ENCODE data around the gene SMARCE1. TPM values are rescaled to one million over a fixed set of nuclear protein-coding genes. Genes with fewer than 3 reads are reported as not detected.

The SMARCE1 gene
- total RNA-seq, 1 experiment from 2014 or later, result 84.5 TPM

- in situ Hi-C loops (cut with HindIII; ENCODE audit: low pct_unique_long_range_greater_than_20kb, low sequenced_read_pairs), result no loop called here
- no peak for DNase-seq (ENCODE audit: low read depth, low spot score)
Measured at GRCh38 chr17:40651939-40652338, 4.3 kb upstream of the SMARCE1 start.

DNA sequence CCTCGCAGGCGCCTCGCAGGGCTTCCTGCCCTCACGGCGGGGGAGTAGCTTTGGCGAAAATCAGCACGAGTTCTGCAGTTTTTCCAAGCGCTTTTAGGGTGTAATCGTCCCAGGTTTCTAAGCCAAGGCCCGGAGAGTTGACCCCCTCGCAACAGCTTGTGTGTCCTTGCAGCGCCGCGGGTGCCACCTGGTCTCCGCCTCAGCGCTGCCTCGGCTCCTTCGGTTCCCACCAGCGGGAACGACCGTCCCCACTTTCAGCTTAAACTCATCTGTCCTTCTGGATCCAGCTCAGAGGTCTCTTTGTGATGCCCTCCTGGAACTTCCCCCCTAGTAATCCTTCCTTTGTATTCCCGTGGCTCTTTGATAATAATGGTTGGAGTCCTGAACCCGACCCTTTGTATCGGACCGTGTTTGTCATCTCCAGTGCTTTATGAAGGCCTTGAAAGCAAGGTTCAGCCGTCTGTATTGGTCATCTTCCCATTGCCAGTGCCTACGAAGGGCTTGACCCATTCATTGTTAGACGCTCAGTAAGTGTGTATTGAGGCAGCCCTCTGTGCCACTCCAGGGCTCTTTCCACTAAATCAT lies 858 bp upstream of the SMARCE1 start:
- DNase-seq (ENCODE audit: low read depth, low spot score), result peak; percentile 14
- in situ Hi-C loops (cut with HindIII; ENCODE audit: low pct_unique_long_range_greater_than_20kb, low sequenced_read_pairs), result no loop called here

DNA sequence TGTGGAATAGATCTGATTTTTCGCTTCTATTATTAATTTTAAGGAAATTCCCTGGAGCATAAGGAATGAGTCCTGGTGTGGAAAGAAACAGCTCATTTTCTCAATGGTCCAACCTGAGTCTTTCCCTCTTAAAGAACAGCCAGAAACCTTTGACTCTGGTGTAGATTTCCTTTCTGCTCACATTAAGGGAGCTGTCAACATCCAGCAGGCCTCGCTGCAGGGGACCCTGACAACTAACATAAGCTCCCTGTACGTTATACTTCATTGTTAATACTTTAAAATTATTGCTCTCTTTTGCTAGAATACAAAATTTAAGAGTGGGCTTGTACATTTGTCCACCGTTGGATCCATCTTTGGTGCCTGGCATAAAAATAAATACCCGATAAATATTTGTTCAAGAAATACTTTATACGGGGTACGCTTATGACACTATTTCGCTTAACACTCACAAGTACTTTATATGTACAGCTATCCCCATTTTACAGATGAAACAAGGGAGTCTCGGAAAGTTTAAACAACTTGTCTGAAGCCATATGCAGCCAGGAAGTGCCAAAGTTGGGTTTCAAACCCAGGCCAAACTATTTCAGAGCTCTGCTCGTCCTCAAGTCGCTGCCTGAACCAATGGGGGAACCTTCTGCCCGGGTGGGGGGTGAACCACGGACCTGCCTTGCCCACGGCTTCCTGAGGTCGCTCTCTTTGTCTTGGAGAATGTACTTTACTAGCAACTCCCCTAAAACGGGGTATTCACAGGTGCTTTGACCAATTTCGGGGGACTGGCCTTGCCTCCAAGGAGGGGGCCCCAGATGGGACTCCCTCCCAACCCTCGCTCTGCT lies 611 bp downstream of the SMARCE1 start:
- peak; percentile 34 for DNase-seq (ENCODE audit: low read depth, low spot score)
- in situ Hi-C loops (cut with HindIII; ENCODE audit: low pct_unique_long_range_greater_than_20kb, low sequenced_read_pairs), result no loop called here

GRCh38 chr17:40645943-40646342 lies 1.7 kb downstream of the SMARCE1 start:
- in situ Hi-C loops (cut with HindIII; ENCODE audit: low pct_unique_long_range_greater_than_20kb, low sequenced_read_pairs), result no loop called here

GRCh38 chr17:40645291-40645690 lies 2.3 kb downstream of the SMARCE1 start:
- DNase-seq (ENCODE audit: low read depth, low spot score), result no peak
- in situ Hi-C loops (cut with HindIII; ENCODE audit: low pct_unique_long_range_greater_than_20kb, low sequenced_read_pairs), result no loop called here

More at GRCh38 chr17:40645943-40646342, 1.7 kb downstream of the SMARCE1 start:
- no peak for DNase-seq (ENCODE audit: low read depth, low spot score)

DNA sequence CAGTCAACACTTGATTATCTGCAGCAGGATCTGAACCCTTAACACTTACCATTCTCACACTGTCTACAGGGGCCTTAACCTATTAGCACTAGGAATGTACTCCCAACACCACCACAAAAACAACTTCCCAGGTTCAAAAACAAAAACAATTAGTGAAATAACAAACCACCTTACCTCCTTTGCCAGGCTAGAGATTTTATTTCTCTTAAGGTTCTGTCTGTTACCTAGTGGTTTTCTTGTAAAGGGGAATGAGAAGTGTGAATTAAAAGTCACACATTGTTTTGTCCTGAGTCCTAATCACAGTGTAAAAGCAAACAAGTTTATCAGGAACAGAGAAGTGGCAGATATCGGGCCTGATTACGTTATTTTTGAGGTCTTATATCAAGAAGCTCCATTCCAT lies 9.7 kb downstream of the SMARCE1 start:
- no peak for DNase-seq (ENCODE audit: low read depth, low spot score)
- in situ Hi-C loops (cut with HindIII; ENCODE audit: low pct_unique_long_range_greater_than_20kb, low sequenced_read_pairs), result no loop called here

GRCh38 chr17:40633871-40634270 lies 13.7 kb downstream of the SMARCE1 start:
- in situ Hi-C loops (cut with HindIII; ENCODE audit: low pct_unique_long_range_greater_than_20kb, low sequenced_read_pairs), result no loop called here
- peak; percentile 63 for DNase-seq (ENCODE audit: low read depth, low spot score)

GRCh38 chr17:40632216-40632615 lies 15.4 kb downstream of the SMARCE1 start:
- no peak for DNase-seq (ENCODE audit: low read depth, low spot score)
- in situ Hi-C loops (cut with HindIII; ENCODE audit: low pct_unique_long_range_greater_than_20kb, low sequenced_read_pairs), result no loop called here

- in situ Hi-C loops (cut with HindIII; ENCODE audit: low pct_unique_long_range_greater_than_20kb, low sequenced_read_pairs), result no loop called here
- no peak for DNase-seq (ENCODE audit: low read depth, low spot score)
Measured at GRCh38 chr17:40629842-40630241, 17.8 kb downstream of the SMARCE1 start.

DNA sequence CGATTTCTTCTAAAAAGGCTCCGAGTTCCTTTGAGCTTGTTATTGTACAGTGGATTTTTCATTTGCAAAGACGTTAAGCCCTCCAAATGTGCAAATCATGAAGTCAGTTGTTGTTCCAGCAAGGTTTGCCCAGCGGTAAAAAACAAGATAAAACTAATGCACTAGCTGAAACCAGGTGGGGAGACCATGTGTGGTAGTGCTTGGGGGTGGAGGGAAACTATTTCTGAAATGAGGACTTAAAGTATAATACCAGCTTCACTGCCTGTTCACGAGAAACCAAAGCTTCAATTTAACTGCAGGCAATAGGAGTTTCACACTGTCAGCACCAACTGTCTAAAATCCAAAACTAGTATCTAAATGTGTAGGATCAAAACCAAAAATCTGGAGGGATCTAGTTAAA lies 22.3 kb downstream of the SMARCE1 start:
- in situ Hi-C loops (cut with HindIII; ENCODE audit: low pct_unique_long_range_greater_than_20kb, low sequenced_read_pairs), result no loop called here
- no peak for DNase-seq (ENCODE audit: low read depth, low spot score)

DNA sequence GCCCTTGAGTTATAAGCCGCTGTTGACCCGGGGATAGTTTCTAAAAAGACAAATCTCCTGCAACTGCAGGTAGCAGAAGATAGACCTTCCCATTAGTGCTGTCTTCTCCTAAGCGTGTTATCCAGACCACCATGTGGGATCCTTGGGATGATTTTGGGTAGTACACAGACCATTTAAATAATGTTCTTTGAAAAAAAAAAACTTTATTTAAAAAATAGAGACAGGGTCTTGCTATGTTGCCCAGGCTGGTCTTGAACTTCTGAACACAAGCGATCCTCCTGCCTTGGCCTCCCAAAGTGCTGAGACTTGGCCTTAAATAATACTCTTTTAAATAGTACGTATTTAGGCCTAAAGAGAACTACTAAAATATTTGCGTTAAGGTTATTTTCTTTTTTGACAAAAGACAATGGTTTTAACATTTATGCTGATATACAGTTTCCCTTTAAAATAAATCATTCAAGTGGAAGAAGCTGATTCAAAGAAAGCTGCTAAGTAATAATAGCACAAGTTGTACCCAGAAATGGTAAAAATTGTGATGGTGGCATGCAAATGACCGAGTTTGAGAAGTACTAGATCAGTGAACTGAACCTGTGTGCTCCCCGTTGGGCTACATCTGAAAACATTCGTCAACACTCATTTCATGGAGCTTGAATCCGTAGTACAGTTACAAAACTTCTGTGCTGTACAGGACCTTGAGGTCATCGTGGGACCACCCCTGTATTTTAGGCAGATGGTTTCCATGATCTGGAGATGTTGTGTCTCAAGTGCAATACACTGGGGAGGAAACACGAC lies 24.0 kb downstream of the SMARCE1 start:
- in situ Hi-C loops (cut with HindIII; ENCODE audit: low pct_unique_long_range_greater_than_20kb, low sequenced_read_pairs), result no loop called here
- DNase-seq (ENCODE audit: low read depth, low spot score), result no peak

DNA sequence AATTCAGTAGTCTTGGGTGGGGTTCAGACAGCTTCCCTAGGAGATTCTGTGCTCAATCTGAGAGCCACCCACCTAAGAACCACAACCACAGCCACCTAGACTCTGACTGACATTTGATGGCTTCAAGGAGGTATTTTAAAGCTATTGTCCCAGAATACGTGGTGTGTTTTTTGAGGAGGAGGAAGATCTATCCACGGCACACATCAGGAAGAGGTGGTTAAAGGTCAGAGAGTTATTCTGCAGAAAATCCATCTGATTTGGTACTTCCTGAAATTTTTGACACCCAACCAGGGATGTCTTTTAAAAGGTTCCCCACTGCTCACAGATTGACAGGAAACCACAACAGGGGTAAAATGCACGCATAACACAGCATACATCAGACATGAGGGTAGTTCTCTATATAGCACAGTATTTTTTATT lies 25.1 kb downstream of the SMARCE1 start:
- in situ Hi-C loops (cut with HindIII; ENCODE audit: low pct_unique_long_range_greater_than_20kb, low sequenced_read_pairs), result no loop called here
- no peak for DNase-seq (ENCODE audit: low read depth, low spot score)

DNA sequence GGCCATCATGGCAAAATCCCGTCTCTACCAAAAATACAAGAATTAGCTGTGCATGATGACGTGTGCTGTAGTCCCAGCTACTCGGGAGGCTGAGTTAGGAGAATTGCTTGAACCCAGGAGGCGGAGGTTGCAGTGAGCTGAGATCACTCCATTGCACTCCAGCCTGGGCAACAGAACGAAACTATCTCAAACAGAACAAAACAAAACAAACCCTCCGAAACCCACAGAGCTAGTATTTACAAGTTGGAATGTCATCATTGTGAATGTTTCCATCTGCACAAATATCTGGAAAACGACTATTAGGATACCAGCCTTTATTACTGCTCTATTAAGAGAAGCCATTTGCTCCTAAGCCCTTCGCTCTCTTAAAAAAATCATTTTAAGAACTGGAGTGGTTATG lies 26.0 kb downstream of the SMARCE1 start:
- in situ Hi-C loops (cut with HindIII; ENCODE audit: low pct_unique_long_range_greater_than_20kb, low sequenced_read_pairs), result no loop called here

DNA sequence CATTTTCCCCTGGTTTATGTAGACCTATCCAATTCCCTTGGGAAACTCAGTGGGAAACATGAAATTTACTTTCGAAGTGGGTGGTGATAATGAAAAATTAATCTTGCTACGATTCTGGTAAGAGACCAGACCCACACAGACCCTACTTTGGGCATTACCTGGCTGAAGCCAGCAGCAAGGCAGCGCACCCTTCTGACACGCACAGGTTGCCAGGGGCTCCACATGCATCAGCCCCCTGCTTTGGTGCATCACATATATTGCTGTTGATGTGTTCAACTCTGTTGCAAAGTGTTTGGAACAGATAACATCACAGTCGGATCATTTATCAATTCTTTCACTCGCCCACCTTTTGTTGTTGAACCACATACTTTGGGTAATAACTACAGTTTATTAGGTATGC lies 26.6 kb downstream of the SMARCE1 start:
- DNase-seq (ENCODE audit: low read depth, low spot score), result no peak
- in situ Hi-C loops (cut with HindIII; ENCODE audit: low pct_unique_long_range_greater_than_20kb, low sequenced_read_pairs), result no loop called here

More for the DNA sequence above, 26.0 kb downstream of the SMARCE1 start:
- no peak for DNase-seq (ENCODE audit: low read depth, low spot score)

GRCh38 chr17:40618754-40619625 lies 28.6 kb downstream of the SMARCE1 start:
- in situ Hi-C loops (cut with HindIII; ENCODE audit: low pct_unique_long_range_greater_than_20kb, low sequenced_read_pairs), result no loop called here

DNA sequence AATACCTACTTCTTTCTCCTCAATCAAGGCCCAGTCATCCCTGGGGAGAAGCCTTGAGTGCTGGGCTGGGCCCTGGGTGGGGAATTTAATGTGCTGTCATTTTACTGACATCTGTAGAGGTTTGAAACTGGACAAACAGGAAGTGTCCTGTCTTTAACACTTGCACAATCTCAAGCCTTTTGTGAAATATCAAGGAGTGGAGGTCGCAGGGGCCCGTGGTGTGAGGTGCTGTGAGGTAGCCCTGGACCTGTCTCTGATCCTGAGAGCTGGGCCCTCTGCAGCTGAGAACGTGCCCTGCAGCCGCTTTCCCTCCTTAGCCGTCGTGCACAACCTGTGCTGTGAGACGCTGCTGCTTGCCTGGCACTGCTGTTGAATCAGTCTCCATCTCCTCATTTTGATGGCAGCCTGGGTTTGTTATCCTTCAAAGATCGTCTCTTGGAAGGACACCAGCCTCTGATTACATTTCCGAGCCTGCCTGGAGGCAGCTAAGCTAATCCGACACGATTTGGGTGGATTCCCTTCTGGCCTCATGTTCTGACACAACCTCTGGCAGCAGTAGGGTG lies 29.9 kb downstream of the SMARCE1 start:
- in situ Hi-C loops (cut with HindIII; ENCODE audit: low pct_unique_long_range_greater_than_20kb, low sequenced_read_pairs), result no loop called here

More at GRCh38 chr17:40618754-40619625, 28.6 kb downstream of the SMARCE1 start:
- DNase-seq (ENCODE audit: low read depth, low spot score), result no peak

DNA sequence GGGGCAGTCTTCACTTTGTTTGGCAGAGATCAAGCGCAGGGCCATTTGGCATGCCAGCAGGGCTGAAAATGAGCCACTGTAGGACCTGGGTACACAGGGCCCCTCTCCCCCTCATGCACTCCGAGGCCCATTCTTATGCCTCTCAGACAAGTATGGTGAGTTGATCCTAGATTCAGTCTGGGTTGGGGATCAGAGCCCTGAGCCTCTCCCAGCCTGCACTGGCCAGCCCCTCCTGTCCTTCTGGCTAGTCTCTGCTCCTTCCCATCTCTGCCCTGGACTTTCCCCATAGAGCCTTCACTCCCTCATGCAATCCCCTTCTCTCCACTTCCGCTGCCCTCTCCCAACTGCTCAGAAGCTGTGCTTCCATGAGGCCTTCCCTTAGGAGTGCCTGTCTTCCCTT lies 31.0 kb downstream of the SMARCE1 start:
- in situ Hi-C loops (cut with HindIII; ENCODE audit: low pct_unique_long_range_greater_than_20kb, low sequenced_read_pairs), result no loop called here
- no peak for DNase-seq (ENCODE audit: low read depth, low spot score)

More for the DNA sequence above, 29.9 kb downstream of the SMARCE1 start:
- DNase-seq (ENCODE audit: low read depth, low spot score), result no peak
